H1 (cell line): ENCODE results near the gene ITIH6.

ENCODE experiments used
- CBX5 ChIP-seq: fragments of 300-800, 300-1000 bp; sonication (generic); IDR thresholded peaks from 2 replicates; pipeline ENCODE4 v1.7.1; 2016; ENCODE audit warnings: antibody characterized with exemption, low read length, low read depth
- CEBPB ChIP-seq: IDR thresholded peaks from 2 replicates; pipeline ENCODE4 v1.6.1; 2012; ENCODE audit warnings: low read depth, low read length
- CTCF ChIP-seq, 3 experiments: IDR thresholded peaks; 1 replicate in 2 of 3; 2 replicates in 1 of 3; pipeline versions ENCODE4 v1.5.1 to v1.6.1; 2011; ENCODE audit warnings: low read length in 3 of 3, mild to moderate bottlenecking in 3 of 3, inconsistent platforms in 2 of 3, low read depth in 1 of 3, moderate library complexity in 1 of 3; ENCODE audit not compliant: insufficient read depth in 1 of 3; ENCODE audit errors: control extremely low read depth in 1 of 3
- EZH2 ChIP-seq: fragments of 200-600 bp; sonication (generic); IDR thresholded peaks from 2 replicates; pipeline ENCODE4 v1.7.1; 2012; ENCODE audit warnings: low read depth, mild to moderate bottlenecking, moderate library complexity, low read length, inconsistent platforms; ENCODE audit not compliant: severe bottlenecking
- GABPA ChIP-seq: IDR thresholded peaks from 2 replicates; pipeline ENCODE4 v1.6.1; 2011; ENCODE audit warnings: mild to moderate bottlenecking, low read length, moderate library complexity, borderline replicate concordance; ENCODE audit not compliant: insufficient read depth
- JUN ChIP-seq: IDR thresholded peaks from 2 replicates; pipeline ENCODE4 v1.6.1; 2011; ENCODE audit warnings: low read depth, mild to moderate bottlenecking, improper control_type of control experiment, low read length
- JUND ChIP-seq: IDR thresholded peaks from 2 replicates; pipeline ENCODE4 v1.6.1; 2011; ENCODE audit warnings: mild to moderate bottlenecking, improper control_type of control experiment, low read length
- MAX ChIP-seq: IDR thresholded peaks from 2 replicates; pipeline ENCODE4 v1.6.1; 2012; ENCODE audit warnings: inconsistent platforms
- RAD21 ChIP-seq, 2 experiments: IDR thresholded peaks in 1 of 2; conservative IDR thresholded peaks in 1 of 2; 2 replicates each; pipeline ENCODE4 v1.6.1; 2011; ENCODE audit warnings: low read depth in 2 of 2, low read length in 2 of 2, improper control_type of control experiment in 1 of 2, inconsistent platforms in 1 of 2, mild to moderate bottlenecking in 1 of 2, moderate library complexity in 1 of 2
- SIN3A ChIP-seq, 2 experiments: IDR thresholded peaks in 1 of 2; conservative IDR thresholded peaks in 1 of 2; 2 replicates each; pipeline ENCODE4 v1.6.1; 2011 to 2012; ENCODE audit warnings: low read length in 2 of 2, improper control_type of control experiment in 1 of 2, low read depth in 1 of 2, mild to moderate bottlenecking in 1 of 2
- SP1 ChIP-seq: IDR thresholded peaks from 2 replicates; pipeline ENCODE4 v1.6.1; 2011; ENCODE audit warnings: low read depth, low read length
- TAF1 ChIP-seq: IDR thresholded peaks from 2 replicates; pipeline ENCODE4 v1.6.1; 2011; ENCODE audit warnings: mild to moderate bottlenecking, low read depth, low read length

- TF ChIP-seq SIN3A (conservative IDR thresholded peaks at IDR 0.05 in 1 of 2, IDR thresholded peaks at IDR 0.05 in 1 of 2; ENCODE audit: low read depth in 1 of 2, low read length in 2 of 2), result no peak
- TF ChIP-seq EZH2, result no peak
- TF ChIP-seq CTCF (IDR thresholded peaks at IDR 0.05; ENCODE audit: control extremely low read depth in 1 of 3, insufficient read depth in 1 of 3, low read depth in 1 of 3, low read length in 3 of 3), result peak; percentile 25 to 49 (median 48)
- no peak for TF ChIP-seq SP1
- peak; percentile 47 to 56 for TF ChIP-seq RAD21 (IDR thresholded peaks at IDR 0.05 in 1 of 2, conservative IDR thresholded peaks at IDR 0.05 in 1 of 2; ENCODE audit: low read depth in 2 of 2, low read length in 2 of 2)
- no peak for TF ChIP-seq GABPA
- TF ChIP-seq MAX, result no peak
- TF ChIP-seq TAF1, result no peak
- no peak for TF ChIP-seq CEBPB
- no peak for TF ChIP-seq JUND
- no peak for TF ChIP-seq JUN
- no peak for TF ChIP-seq CBX5
Measured at GRCh38 chrX:54825716-54826438, 27.8 kb upstream of the ITIH6 start.
